GM06990 (cell line): ENCODE results near the gene SLC34A1.

Source experiments
- DNase-seq: peaks from one replicate; pipeline ENCODE4 v3.0.0-alpha.2; 2011; ENCODE audit not compliant: insufficient read length; ENCODE audit errors: extremely low read depth
- H3K27me3 ChIP-seq: replicated peaks from 2 replicates; pipeline ENCODE4 v1.6.0; 2011; ENCODE audit warnings: low read length; ENCODE audit not compliant: control insufficient read depth, insufficient read depth
- H3K36me3 ChIP-seq: 2 replicates; pipeline ENCODE4 v1.5.1; 2011; ENCODE audit warnings: low read length; ENCODE audit not compliant: control insufficient read depth, insufficient read depth
- H3K4me3 ChIP-seq: replicated peaks from 2 replicates; pipeline ENCODE4 v1.5.1; 2011; ENCODE audit warnings: low read depth, mild to moderate bottlenecking, control low read depth, low read length
- TF ChIP-seq, protein P1 (sequence below): IDR thresholded peaks from 2 replicates; pipeline ENCODE4 v1.5.1; 2011; ENCODE audit warnings: low read length, control low read depth, mild to moderate bottlenecking, inconsistent platforms; ENCODE audit not compliant: insufficient read depth, poor library complexity, severe bottlenecking

The SLC34A1 gene

DNA sequence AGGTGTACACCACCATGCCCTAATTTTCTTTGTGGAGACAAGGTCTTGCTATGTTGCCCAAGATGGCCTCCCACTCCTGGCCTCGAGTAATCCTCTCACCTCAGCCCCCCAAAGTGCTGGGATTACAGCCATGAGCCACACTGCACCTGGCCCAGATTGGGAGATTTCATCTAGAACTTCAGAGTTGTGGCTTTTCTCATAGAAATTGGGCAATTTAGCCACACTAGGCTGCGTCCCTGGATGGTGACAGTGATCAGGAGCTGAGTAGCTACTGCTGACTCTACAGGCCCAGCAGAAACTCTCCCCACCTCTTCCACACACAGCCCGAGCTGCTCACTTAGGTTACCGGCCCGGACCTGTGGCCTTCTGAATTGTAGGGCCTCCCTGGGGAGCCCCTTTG, 8.5 kb downstream of the SLC34A1 start:
- Histone ChIP-seq H3K4me3 (no peak overlapping the region), H3K27me3 (no peaks in the 10 kb centered on the region), H3K36me3 (no peaks in the 10 kb centered on the region)
- DNase-seq = no peak
- TF ChIP-seq, protein P1, sequence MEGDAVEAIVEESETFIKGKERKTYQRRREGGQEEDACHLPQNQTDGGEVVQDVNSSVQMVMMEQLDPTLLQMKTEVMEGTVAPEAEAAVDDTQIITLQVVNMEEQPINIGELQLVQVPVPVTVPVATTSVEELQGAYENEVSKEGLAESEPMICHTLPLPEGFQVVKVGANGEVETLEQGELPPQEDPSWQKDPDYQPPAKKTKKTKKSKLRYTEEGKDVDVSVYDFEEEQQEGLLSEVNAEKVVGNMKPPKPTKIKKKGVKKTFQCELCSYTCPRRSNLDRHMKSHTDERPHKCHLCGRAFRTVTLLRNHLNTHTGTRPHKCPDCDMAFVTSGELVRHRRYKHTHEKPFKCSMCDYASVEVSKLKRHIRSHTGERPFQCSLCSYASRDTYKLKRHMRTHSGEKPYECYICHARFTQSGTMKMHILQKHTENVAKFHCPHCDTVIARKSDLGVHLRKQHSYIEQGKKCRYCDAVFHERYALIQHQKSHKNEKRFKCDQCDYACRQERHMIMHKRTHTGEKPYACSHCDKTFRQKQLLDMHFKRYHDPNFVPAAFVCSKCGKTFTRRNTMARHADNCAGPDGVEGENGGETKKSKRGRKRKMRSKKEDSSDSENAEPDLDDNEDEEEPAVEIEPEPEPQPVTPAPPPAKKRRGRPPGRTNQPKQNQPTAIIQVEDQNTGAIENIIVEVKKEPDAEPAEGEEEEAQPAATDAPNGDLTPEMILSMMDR = no peak

DNA sequence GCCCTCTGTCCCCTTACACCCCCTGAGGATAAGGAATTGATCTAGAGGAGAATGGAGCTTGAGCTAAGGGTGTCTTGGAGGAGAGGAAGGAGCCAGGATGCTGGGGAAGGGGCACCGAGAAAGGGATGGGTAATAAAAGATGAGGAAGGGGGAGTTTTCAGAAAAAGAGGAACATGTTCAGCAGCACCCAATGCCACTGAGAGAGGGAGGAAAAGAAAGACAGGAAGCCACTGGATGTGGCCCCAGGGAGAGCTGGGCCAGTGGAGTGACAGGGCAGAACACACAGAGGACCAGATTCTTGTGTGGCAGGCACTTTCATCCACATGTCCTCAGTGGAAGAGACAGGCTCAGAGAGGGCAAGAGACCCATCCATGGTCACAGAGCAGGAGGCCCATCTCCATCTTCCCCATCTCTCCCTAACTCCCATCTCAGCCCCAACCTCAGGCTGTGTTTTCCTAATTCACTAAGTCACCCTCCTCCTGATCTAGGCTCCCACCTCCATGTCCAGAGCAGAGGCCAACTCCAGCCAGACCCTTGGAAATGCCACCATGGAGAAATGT, 9.1 kb downstream of the SLC34A1 start:
- TF ChIP-seq, protein P1 = no peak
- no peak overlapping the region for H3K4me3 ChIP-seq

DNA sequence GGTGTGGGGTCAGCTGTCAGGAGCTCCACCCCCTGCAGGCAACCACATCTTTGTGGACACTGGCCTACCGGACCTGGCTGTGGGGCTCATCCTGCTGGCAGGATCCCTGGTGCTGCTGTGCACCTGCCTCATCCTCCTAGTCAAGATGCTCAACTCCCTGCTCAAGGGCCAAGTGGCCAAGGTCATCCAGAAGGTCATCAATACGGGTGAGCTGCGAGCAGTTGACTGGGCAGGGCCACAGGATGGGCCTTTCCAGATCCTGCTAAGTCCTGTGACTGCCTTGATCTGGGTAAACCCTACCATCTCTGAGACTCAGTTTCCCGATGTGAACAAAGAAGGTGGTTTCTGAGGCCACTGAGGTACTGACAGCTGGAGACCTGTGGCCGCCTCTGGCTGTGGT, 9.8 kb downstream of the SLC34A1 start:
- no peak for DNase-seq
- Histone ChIP-seq H3K4me3 (no peak overlapping the region), H3K27me3 (no peaks in the 10 kb centered on the region), H3K36me3 (no peaks in the 10 kb centered on the region)
- TF ChIP-seq, protein P1 = no peak

More for the DNA sequence above, 9.1 kb downstream of the SLC34A1 start:
- no peaks in the 10 kb centered on the region for H3K27me3 ChIP-seq
- no peaks in the 10 kb centered on the region for H3K36me3 ChIP-seq
- DNase-seq = no peak

DNA sequence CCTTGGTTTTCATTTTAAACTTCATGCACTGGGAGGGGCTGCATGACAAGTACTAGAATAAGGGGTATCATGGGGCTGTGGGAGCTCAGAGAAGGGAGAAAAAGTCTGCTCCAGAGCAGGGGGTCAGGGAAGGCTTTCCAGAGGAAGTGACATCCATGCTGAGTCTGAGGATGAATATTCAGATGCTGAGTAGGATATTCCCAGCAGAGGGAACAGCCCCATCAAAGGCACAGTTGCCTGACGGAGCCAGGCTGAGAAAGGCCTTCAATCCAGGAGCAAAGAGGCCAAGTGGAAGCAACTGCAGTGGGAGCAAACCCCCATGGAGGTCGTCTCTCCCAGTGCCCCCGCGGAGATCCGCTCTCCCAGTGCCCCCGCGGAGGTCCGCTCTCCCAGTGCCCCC, 11.8 kb downstream of the SLC34A1 start:
- H3K4me3 ChIP-seq = no peak overlapping the region
- DNase-seq = no peak
- H3K27me3 ChIP-seq = no peaks in the 10 kb centered on the region
- TF ChIP-seq, protein P1 = no peak
- H3K36me3 ChIP-seq = no peaks in the 10 kb centered on the region

DNA sequence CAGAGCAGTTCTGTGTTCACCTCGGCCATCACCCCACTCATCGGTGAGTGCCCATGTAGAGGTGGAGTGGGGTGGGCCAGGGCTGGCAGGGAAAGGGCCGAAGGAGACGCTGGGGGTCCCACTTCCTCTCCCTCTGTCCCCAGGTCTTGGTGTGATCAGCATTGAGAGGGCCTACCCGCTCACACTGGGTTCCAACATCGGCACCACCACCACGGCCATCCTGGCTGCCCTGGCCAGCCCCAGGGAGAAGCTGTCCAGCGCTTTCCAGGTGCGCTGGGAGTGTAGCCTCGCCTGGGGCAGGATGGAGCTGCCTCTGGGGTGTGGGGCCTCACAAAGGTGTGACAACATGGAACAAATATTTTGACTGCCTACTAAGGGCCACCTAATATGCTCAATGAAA, 12.6 kb downstream of the SLC34A1 start:
- no peaks in the 10 kb centered on the region for H3K27me3 ChIP-seq
- TF ChIP-seq, protein P1 = no peak
- no peaks in the 10 kb centered on the region for H3K36me3 ChIP-seq
- DNase-seq = no peak
- H3K4me3 ChIP-seq = no peak overlapping the region

DNA sequence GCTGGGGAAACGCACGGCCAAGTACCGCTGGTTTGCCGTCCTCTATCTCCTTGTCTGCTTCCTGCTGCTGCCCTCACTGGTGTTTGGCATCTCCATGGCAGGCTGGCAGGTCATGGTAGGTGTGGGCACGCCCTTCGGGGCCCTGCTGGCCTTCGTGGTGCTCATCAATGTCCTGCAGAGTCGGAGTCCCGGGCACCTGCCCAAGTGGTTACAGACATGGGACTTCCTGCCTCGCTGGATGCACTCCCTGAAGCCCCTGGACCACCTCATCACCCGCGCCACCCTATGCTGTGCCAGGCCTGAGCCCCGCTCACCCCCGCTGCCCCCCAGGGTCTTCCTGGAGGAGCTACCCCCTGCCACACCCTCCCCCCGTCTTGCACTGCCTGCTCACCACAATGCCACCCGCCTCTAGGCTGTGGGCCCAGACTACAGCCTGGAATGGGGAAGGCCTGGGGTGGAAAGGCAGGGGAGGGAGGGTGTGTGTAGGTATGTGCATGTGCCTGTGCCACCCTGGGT, 13.7 kb downstream of the SLC34A1 start:
- Histone ChIP-seq H3K4me3 (no peak overlapping the region), H3K27me3 (no peaks in the 10 kb centered on the region), H3K36me3 (no peaks in the 10 kb centered on the region)
- DNase-seq = no peak
- TF ChIP-seq, protein P1 = no peak
